ENCODE results near the gene DGKI.

DNA sequence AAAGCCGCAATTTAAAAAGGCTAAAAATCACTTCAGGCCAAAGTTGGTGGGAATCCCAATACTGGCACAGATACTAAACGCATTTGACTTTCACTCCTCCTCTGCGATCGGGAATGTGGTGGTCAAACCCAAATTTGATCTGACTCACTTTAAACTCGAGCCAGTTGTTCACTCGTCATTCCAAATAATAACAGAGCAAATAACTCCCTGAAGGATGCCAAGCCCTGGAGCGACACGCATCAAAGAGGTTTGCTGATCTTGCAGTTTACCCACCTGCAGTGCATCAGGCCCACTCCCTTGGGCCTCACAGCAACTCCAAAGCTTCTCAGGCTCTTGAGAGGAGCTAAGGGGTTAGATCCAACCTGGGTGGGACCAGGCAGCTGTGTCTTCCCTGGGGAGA lies 515.4 kb downstream of the DGKI start:
- no peak for TF ChIP-seq RAD21 (CRISPR knock-in tag; conservative IDR thresholded peaks at IDR 0.05 in 1 of 2, IDR thresholded peaks at IDR 0.05 in 1 of 2)
- no peak for TF ChIP-seq ZBTB40 (IDR thresholded peaks at IDR 0.05)
- no peak for TF ChIP-seq ZBTB40 (CRISPR knock-in tag; IDR thresholded peaks at IDR 0.05)
- no peak for TF ChIP-seq CTCF (IDR thresholded peaks at IDR 0.05 in 2 of 3, conservative IDR thresholded peaks at IDR 0.05 in 1 of 3; ENCODE audit: insufficient read depth in 2 of 3, low read depth in 1 of 3, low read length in 3 of 3)
- TF ChIP-seq EP300 (IDR thresholded peaks at IDR 0.05; ENCODE audit: low read length) = no peak
- TF ChIP-seq FOXK1 (CRISPR knock-in tag; IDR thresholded peaks at IDR 0.05; ENCODE audit: borderline replicate concordance) = no peak
- no peak for TF ChIP-seq RBM15 (IDR thresholded peaks at IDR 0.05; ENCODE audit: insufficient read depth, low read length)
- no peak for TF ChIP-seq ZBTB43 (CRISPR knock-in tag; IDR thresholded peaks at IDR 0.05)
- TF ChIP-seq MYNN (IDR thresholded peaks at IDR 0.05) = no peak
- TF ChIP-seq MYNN (CRISPR knock-in tag; IDR thresholded peaks at IDR 0.05) = no peak
- no peak for TF ChIP-seq CHD4 (IDR thresholded peaks at IDR 0.05; ENCODE audit: insufficient read depth, insufficient replicate concordance, low read depth, low read length, poor library complexity, severe bottlenecking)
- no peak for TF ChIP-seq KAT7 (CRISPR knock-in tag; IDR thresholded peaks at IDR 0.05; ENCODE audit: borderline replicate concordance)
- TF ChIP-seq CCAR2 (IDR thresholded peaks at IDR 0.05; ENCODE audit: low read depth, low read length) = no peak
